Esophagus (tissue), 2 donors: ENCODE data around the gene SLC29A3. TPM values are rescaled to one million over a fixed set of nuclear protein-coding genes. Genes with fewer than 3 reads are reported as not detected.

ENCODE experiments used
- H3K27ac ChIP-seq, 2 donors: one replicate each; pipeline ENCODE4 v1.5.1; 2013; ENCODE audit warnings: low read depth in 2 of 2, mild to moderate bottlenecking in 2 of 2, inconsistent platforms in 1 of 2, low read length in 1 of 2, moderate library complexity in 1 of 2
- H3K27me3 ChIP-seq, 2 donors: one replicate each; pipeline ENCODE4 v1.6.1; 2013; ENCODE audit warnings: low read length in 2 of 2, control low read depth in 1 of 2, mild to moderate bottlenecking in 1 of 2; ENCODE audit not compliant: insufficient read depth in 2 of 2, control insufficient read depth in 1 of 2
- H3K36me3 ChIP-seq, 2 donors: one replicate each; pipeline ENCODE4 v1.6.1; 2013; ENCODE audit warnings: low read length in 1 of 2; ENCODE audit not compliant: control insufficient read depth in 2 of 2, insufficient read depth in 2 of 2
- H3K4me1 ChIP-seq, 2 donors: one replicate each; pipeline ENCODE4 v1.6.1; 2013; ENCODE audit warnings: low read length in 1 of 2; ENCODE audit not compliant: control insufficient read depth in 2 of 2, insufficient read depth in 2 of 2
- H3K4me3 ChIP-seq, 2 donors: one replicate each; pipeline ENCODE4 v1.5.1; 2013; ENCODE audit warnings: low read length in 2 of 2, mild to moderate bottlenecking in 2 of 2, low read depth in 1 of 2, moderate library complexity in 1 of 2
- H3K9me3 ChIP-seq, 2 donors: one replicate each; pipeline ENCODE4 v1.6.1; 2013; ENCODE audit warnings: mild to moderate bottlenecking in 2 of 2, low read depth in 1 of 2, low read length in 1 of 2, moderate library complexity in 1 of 2; ENCODE audit not compliant: control insufficient read depth in 2 of 2, insufficient read depth in 1 of 2
- WGBS, 2 donors: extraction: QIAGEN DNeasy Blood & Tissue Kit; methylation state at CpG; one replicate each; pipeline ENCODE4 v1.1.7; 2013; 5-methylcytosine and 5-hydroxymethylcytosine counted together
- polyA plus RNA-seq, 2 donors: library from polyadenylated mRNA; stranded (reverse); fragments of 200-250 nt; gene quantifications; one replicate each; pipeline ENCODE4 v1.2.3, GENCODE V29; 2013
- donor health status: healthy with polysubstance abuse.
- donor health status: Bipolar disorder and iron deficiency.

Gene SLC29A3
- polyA plus RNA-seq, 2 donors, result 1.3 to 1.9 TPM

GRCh38 chr10:71398976-71399375 is 79.9 kb downstream of the SLC29A3 start:
- peaks cover 0 to 14% of the 10 kb centered on the region in 2 donors for H3K4me1 ChIP-seq
- H3K27ac ChIP-seq, result no peak overlapping the region
- 72 to 81% methylated on average over 4 of the region's 4 CpGs for WGBS, 2 donors
- H3K4me3 ChIP-seq, result no peak overlapping the region
- H3K9me3 ChIP-seq, result no peaks in the 10 kb centered on the region
- H3K36me3 ChIP-seq, result no peaks in the 10 kb centered on the region
- H3K27me3 ChIP-seq, result peaks cover 0 to 7% of the 10 kb centered on the region in 2 donors

GRCh38 chr10:71399946-71400345 is 80.9 kb downstream of the SLC29A3 start:
- Histone ChIP-seq H3K27me3 (peaks cover 0 to 7% of the 10 kb centered on the region in 2 donors), H3K4me1 (peaks cover 0 to 14% of the 10 kb centered on the region in 2 donors), H3K4me3 (no peak overlapping the region), H3K27ac (no peak overlapping the region), H3K36me3 (no peaks in the 10 kb centered on the region), H3K9me3 (no peaks in the 10 kb centered on the region)
- WGBS, 2 donors, result 71 to 79% methylated on average over 5 of the region's 5 CpGs

- H3K4me1 ChIP-seq, result peaks cover 0 to 14% of the 10 kb centered on the region in 2 donors
- peaks cover 0 to 7% of the 10 kb centered on the region in 2 donors for H3K27me3 ChIP-seq
- no peak overlapping the region for H3K4me3 ChIP-seq
- WGBS, 2 donors, result 93 to 94% methylated on average over 7 of the region's 7 CpGs
- no peaks in the 10 kb centered on the region for H3K9me3 ChIP-seq
- no peak overlapping the region for H3K27ac ChIP-seq
- no peaks in the 10 kb centered on the region for H3K36me3 ChIP-seq
These were observed 82.0 kb downstream of the SLC29A3 start for GRCh38 chr10:71401056-71401455.

GRCh38 chr10:71402005-71402404 is 82.9 kb downstream of the SLC29A3 start:
- H3K9me3 ChIP-seq, result no peaks in the 10 kb centered on the region
- peaks cover 0 to 7% of the 10 kb centered on the region in 2 donors for H3K27me3 ChIP-seq
- 92 to 93% methylated on average over 7 of the region's 7 CpGs for WGBS, 2 donors
- no peak overlapping the region for H3K4me3 ChIP-seq
- H3K27ac ChIP-seq, result no peak overlapping the region
- H3K4me1 ChIP-seq, result peaks cover 0 to 12% of the 10 kb centered on the region in 2 donors
- no peaks in the 10 kb centered on the region for H3K36me3 ChIP-seq

GRCh38 chr10:71404503-71405295 is 85.6 kb downstream of the SLC29A3 start:
- no peak overlapping the region for H3K4me3 ChIP-seq
- no peak overlapping the region for H3K27ac ChIP-seq
- H3K4me1 ChIP-seq, result no peaks in the 10 kb centered on the region
- no peaks in the 10 kb centered on the region for H3K27me3 ChIP-seq
- H3K9me3 ChIP-seq, result no peaks in the 10 kb centered on the region
- no peaks in the 10 kb centered on the region for H3K36me3 ChIP-seq
- WGBS, 2 donors, result 77 to 78% methylated on average over 11 to 13 of the region's 13 CpGs

- Histone ChIP-seq H3K4me3 (no peak overlapping the region), H3K4me1 (no peaks in the 10 kb centered on the region), H3K36me3 (no peaks in the 10 kb centered on the region), H3K27me3 (no peaks in the 10 kb centered on the region), H3K9me3 (peaks cover 0 to 2% of the 10 kb centered on the region in 2 donors), H3K27ac (no peak overlapping the region)
- WGBS, 2 donors, result 84% methylated on average over 3 of the region's 3 CpGs
These were observed 87.8 kb downstream of the SLC29A3 start for GRCh38 chr10:71406878-71407277.

GRCh38 chr10:71408436-71409225 is 89.6 kb downstream of the SLC29A3 start:
- no peaks in the 10 kb centered on the region for H3K27me3 ChIP-seq
- H3K36me3 ChIP-seq, result no peaks in the 10 kb centered on the region
- no peak overlapping the region for H3K27ac ChIP-seq
- H3K4me3 ChIP-seq, result no peak overlapping the region
- peaks cover 0 to 2% of the 10 kb centered on the region in 2 donors for H3K9me3 ChIP-seq
- WGBS, 2 donors, result 79 to 82% methylated on average over 9 of the region's 9 CpGs
- H3K4me1 ChIP-seq, result no peaks in the 10 kb centered on the region

GRCh38 chr10:71409516-71410104 is 90.6 kb downstream of the SLC29A3 start:
- H3K27ac ChIP-seq, result no peak overlapping the region
- WGBS, 2 donors, result 67 to 72% methylated on average over 3 of the region's 3 CpGs
- no peaks in the 10 kb centered on the region for H3K36me3 ChIP-seq
- H3K4me1 ChIP-seq, result no peaks in the 10 kb centered on the region
- no peak overlapping the region for H3K4me3 ChIP-seq
- H3K9me3 ChIP-seq, result peaks cover 0 to 2% of the 10 kb centered on the region in 2 donors
- H3K27me3 ChIP-seq, result no peaks in the 10 kb centered on the region
